Left ventricle myocardium superior (tissue), 1 donor: Measurements from ENCODE around the gene PLPP1. TPM values are rescaled to one million over a fixed set of nuclear protein-coding genes. Genes with fewer than 3 reads are reported as not detected.

Source experiments
- ATAC-seq: fragments of 200-7000 bp; cut with Tn5 transposase; one replicate; pipeline ENCODE4 v1.9.1; 2020; ENCODE audit warnings: mild to moderate bottlenecking, moderate library complexity
- DNase-seq: peaks from one replicate; pipeline ENCODE4 v3.0.0-alpha.2; 2020
- intact Hi-C: fragments of 100-400 bp; cut with micrococcal nuclease; formaldehyde crosslinking; loops from one replicate; pipeline ENCODE4 v1.11.0; 2022
- microRNA-seq: library from miRNA; unstranded; fragments of <30 nt; microRNA quantifications from one replicate; pipeline ENCODE4 v1.2.0, GENCODE V29; 2020; ENCODE audit warnings: borderline number of aligned reads
- total RNA-seq: library from RNA; stranded (reverse); fragmentation: NEBNext Ultra II Directional; extraction: Animal tissue kit (Norgen Biotek cat#: 25700); gene quantifications from one replicate; pipeline ENCODE4 v1.2.1, GENCODE V29; 2021
- donor health status: DM: no; HTN: yes; CAD: no; lungs with severe emphysema.

PLPP1 gene
- total RNA-seq, 1 donor from 2014 or later: 75.7 TPM

GRCh38 chr5:55384072-55384471 is 150.7 kb downstream of the PLPP1 start:
- ATAC-seq (no peak), DNase-seq (no peak)
- intact Hi-C loops: no loop called here

DNA sequence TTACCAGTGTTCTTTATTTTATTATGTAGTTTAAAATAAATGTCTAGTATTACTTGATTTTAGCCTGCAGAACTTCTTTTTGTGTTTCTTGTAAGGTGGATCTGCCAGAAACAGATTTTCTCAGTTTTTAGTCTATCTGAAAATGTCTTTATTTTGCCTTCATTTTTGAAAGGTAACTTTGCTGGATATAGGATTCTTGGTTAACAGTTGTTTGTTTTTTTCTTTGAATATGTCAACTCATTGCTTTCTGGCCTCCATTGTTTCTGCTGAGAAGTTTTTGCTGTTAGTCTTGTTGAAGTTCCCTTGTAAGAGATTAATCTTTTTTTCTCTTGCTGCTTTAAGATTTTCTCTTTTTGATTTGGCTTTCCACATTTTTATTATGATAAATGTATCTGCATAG is 151.5 kb downstream of the PLPP1 start:
- no peak for ATAC-seq
- intact Hi-C loops: no loop called here

DNA sequence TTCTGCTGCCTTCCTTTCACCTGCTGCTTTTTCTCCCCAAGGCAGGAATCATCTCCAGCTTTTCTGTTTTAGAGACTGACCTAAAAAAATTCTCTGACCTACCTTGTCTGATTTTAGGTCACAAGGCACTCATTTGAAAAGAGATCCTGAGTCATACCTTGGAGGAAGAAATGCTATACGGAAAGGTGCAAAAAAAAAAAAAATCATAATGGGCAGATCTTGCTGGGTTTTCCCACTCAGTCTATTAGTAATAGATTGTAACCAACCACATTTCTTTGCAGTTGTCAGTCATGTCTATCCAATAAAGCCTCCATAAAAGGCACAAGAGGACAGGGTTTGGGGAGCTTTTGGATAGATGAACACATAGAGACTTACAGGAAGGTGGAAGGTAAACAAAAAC is 157.0 kb downstream of the PLPP1 start:
- ATAC-seq: no peak
- intact Hi-C loops: no loop called here

More for the DNA sequence above, 151.5 kb downstream of the PLPP1 start:
- no peak for DNase-seq

More for the DNA sequence above, 157.0 kb downstream of the PLPP1 start:
- DNase-seq: no peak

Small RNA genes within 50 kb of the gene (microRNA-seq; reads per million reads assigned to microRNA genes)
- gene MIR5687: 2.9 reads per million

Other genes starting within 250 kb of the PLPP1 start
- 20.7 TPM for gene DHX29, start 227.3 kb downstream of the PLPP1 start, total RNA-seq
- gene MTREX, start 227.0 kb downstream of the PLPP1 start, total RNA-seq: 69.9 TPM
- 5.7 TPM for gene SLC38A9, start 177.4 kb upstream of the PLPP1 start, total RNA-seq
- gene DDX4, start 203.1 kb upstream of the PLPP1 start, total RNA-seq: not detected